Neural progenitor cell (in vitro differentiated cells): ENCODE measurements around the gene FBXL5. TPM values are rescaled to one million over a fixed set of nuclear protein-coding genes. Genes with fewer than 3 reads are reported as not detected.

Source experiments
- total RNA-seq: library from RNA; depleted of rRNA; stranded (reverse); fragments of >200 nt; gene quantifications from 2 replicates; pipeline ENCODE4 v1.2.3, GENCODE V29; 2015; ENCODE audit warnings: low replicate concordance

The FBXL5 gene
- total RNA-seq, 1 donor from 2014 or later = 87.9 TPM

Other genes with a start within 250 kb of the FBXL5 start
- gene C1QTNF7, start 227.3 kb downstream of the FBXL5 start, total RNA-seq = not detected in 2 replicates
- 18.9 and 40.0 TPM in 2 replicates for gene CC2D2A, start 185.5 kb downstream of the FBXL5 start, total RNA-seq
- 58.3 and 63.2 TPM in 2 replicates for gene FAM200B, start 26.5 kb upstream of the FBXL5 start, total RNA-seq
- 0.45 and 1.2 TPM in 2 replicates for gene BST1, start 47.7 kb upstream of the FBXL5 start, total RNA-seq
- 0.19 and 0.64 TPM in 2 replicates for gene CD38, start 123.0 kb upstream of the FBXL5 start, total RNA-seq